ENCODE results near the gene GPRASP2.

GPRASP2 gene

DNA sequence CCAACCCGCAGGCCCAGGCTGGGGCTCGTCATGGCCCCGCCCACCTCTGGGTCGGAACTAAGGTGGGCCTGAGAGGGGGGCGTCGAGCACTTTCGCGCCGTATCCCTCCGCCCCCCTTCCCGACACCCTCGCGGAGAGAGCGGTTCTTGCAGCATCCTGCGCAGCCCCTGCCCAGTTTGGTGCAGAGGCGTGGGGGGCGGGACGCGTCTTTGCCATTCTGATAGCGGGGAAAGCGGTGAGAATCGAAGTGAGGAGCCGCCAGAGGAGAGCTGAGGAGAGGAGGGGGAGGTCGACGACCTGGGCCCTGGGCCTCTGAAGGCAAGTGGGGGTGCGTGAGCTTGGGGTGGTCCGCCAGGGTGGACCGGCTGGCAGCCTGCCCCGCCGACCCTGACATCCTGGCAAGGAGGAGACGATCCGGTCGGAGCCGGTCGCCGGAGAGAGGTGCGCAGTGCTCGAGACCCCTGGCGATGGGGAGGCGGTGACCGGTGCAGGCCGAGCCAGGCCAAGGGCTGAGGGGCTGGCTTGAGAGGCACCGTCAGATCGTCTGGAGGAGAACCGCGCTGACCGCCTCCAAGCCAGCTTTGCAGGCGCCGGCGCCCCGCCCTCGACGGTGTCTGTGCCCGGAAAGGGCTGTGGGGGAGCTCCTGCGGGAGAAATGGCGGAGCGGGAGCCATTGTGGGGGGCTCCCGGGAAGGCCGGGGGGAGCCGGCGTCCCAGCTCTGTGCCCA is 33.8 kb downstream of the GPRASP2 start:
- no peak for DNase-seq

DNA sequence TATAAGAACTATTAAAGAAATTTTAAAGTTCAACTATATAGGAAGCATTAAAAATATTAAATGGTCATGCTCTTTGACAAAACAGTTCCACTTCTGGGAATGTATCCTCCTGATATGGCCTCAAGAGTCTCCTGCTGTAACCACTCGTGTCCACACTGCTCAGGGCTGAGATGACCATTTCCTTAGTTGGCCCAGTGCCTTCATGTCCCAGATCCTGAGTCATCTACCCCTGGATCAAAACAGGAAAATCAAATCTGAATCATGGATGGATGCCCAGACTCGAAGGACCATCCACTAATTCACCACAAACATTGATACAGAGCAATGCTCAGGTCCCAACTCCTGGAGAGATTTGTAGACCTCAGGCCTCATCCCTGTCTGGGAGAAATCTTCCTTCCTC is 53.0 kb downstream of the GPRASP2 start:
- DNase-seq = no peak

DNA sequence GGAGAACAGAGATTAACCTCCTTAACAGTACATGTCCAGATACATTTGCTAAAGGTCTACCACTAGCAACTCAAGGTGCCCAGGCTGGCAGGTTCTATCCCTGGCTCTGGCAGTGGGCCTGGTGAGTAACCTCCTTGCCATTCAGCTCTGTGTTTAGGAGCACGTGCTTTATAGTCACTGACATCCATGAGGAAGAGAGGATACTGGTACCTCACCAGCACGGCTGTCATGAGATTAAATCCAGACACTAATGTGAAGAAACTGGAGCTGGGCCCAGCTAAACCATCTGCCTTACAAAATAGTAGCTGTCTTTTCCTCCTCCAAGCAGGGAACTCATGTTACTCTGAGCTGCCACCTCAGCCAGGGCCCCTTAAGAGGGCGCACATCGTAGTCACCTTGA is 53.6 kb downstream of the GPRASP2 start:
- no peak for DNase-seq

DNA sequence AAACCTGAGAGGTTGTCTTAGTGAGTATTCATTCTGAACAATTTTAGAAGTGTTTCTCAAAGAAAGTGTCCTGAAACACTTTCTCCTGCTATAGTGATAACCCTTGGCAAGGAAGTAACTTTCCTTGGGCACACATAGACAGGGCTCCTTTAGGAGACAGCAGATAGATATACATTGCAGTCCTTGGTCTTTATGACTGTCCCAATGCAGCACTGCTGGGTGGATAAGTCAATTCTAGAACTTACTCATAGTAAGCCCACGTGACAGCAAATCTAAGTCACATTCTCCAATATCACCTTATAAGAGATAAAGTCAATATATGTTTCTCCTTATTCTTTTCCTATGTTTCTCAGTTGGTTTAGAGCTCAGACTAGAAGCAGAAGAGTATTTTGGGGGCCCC is 55.0 kb downstream of the GPRASP2 start:
- DNase-seq = no peak

Measured in NCI-H526 treated with DMSO at 0.1 percent for 48 hours (cell line).